ENCODE measurements around the gene USP48.

Gene USP48

DNA sequence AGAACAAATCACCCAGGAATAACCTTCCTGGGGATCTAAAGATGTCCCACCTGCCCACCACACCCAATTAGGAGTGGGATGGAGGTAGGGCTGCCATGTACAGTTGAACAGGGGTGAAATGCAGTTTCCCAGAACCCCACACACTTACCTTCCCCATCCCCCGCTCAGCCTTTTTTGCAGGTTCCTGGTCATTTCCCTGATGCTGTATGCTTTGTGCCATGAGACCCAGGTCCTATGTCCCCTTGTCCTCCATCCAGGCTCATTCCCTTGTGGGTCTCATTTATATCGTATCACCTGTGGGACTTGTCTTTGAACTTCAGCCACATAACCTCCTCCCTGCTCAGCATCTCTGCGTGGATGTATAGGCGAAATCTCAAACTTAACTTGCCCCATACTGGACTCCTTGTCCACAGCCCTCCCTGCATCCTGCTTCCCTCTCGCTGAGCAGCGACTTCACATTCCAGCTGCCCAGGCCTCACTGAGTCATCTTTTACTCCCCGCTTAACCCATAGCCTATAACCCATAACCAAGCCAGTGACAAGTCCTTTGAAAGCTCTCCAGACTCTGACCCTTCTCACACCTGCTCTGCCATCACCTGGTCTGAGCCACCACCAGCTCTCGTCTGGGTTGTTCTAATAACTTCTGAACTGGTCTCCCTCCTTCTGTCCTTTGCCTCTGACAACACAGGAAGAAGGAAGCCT, 33.8 kb upstream of the USP48 start:
- no peaks in the 10 kb centered on the region for H3K27me3 ChIP-seq
- TF ChIP-seq Cebpa-rat (IDR thresholded peaks at IDR 0.05), result no peak
- H3K9me3 ChIP-seq (replicated peaks in 1 of 11), result no peaks in the 10 kb centered on the region
- peak overlapping the region; percentile 82 to 99 (median 92); a peak in 20 of 22 replicates for H3K4me2 ChIP-seq
- H4K20me1 ChIP-seq, result no peaks in the 10 kb centered on the region
- H3K36me3 ChIP-seq, result peaks cover 0 to 13% (median 0%) of the 10 kb centered on the region in 11 experiments; a peak in 7 of 22 replicates
- no peak overlapping the region for H3K4me3 ChIP-seq
- H3K9ac ChIP-seq, result peak overlapping the region in 8 of 11 experiments; percentile 23 to 75 (median 70); a peak in 7 of 22 replicates
- H3K4me1 ChIP-seq, result peaks cover 43 to 72% (median 65%) of the 10 kb centered on the region in 10 experiments
- H3K27ac ChIP-seq, result peak overlapping the region in 10 of 11 experiments; percentile 43 to 87 (median 77); a peak in 19 of 22 replicates

DNA sequence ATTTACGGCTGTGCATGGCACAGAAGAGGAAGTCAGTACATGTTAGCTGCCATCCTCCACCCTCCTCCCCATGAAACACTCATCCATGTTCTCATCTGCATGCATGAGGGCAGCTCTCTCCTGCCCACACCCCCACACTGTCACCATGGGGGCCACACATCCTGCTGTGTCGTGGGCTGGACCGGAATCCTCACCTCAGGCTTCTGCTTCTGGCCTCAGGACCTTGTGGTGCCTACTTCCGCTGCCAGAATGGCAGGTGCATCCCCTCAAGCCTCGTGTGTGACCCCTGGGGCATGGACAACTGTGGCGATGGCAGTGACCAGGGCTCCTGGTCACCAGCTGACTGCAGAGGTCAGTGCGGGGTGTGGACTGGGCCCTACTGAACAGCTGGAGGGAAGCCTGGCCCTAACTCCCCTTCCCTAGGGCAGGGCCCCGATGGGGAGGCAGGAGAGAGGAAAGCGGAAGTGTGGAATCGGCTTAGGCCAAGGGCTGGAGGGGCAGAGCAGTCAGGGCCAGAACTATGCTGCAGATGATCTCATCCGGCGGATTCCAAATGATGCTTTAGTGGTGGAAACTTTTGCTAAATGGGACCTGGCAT, 32.9 kb upstream of the USP48 start:
- H3K27me3 ChIP-seq, result no peaks in the 10 kb centered on the region
- peak overlapping the region in 9 of 11 experiments; percentile 23 to 75 (median 72); a peak in 15 of 22 replicates for H3K9ac ChIP-seq
- no peaks in the 10 kb centered on the region for H3K9me3 ChIP-seq (replicated peaks in 1 of 11)
- H3K27ac ChIP-seq, result peak overlapping the region in 10 of 11 experiments; percentile 43 to 87 (median 77); a peak in 21 of 22 replicates
- H3K36me3 ChIP-seq, result peaks cover 0 to 4% (median 0%) of the 10 kb centered on the region in 11 experiments; a peak in 4 of 22 replicates
- H3K4me2 ChIP-seq, result peak overlapping the region; percentile 82 to 99 (median 92)
- TF ChIP-seq Cebpa-rat (IDR thresholded peaks at IDR 0.05), result no peak
- peak overlapping the region in 1 of 10 experiments; percentile 49; a peak in 2 of 20 replicates for H3K4me3 ChIP-seq
- H4K20me1 ChIP-seq, result no peaks in the 10 kb centered on the region
- peaks cover 44 to 80% (median 71%) of the 10 kb centered on the region in 10 experiments for H3K4me1 ChIP-seq

DNA sequence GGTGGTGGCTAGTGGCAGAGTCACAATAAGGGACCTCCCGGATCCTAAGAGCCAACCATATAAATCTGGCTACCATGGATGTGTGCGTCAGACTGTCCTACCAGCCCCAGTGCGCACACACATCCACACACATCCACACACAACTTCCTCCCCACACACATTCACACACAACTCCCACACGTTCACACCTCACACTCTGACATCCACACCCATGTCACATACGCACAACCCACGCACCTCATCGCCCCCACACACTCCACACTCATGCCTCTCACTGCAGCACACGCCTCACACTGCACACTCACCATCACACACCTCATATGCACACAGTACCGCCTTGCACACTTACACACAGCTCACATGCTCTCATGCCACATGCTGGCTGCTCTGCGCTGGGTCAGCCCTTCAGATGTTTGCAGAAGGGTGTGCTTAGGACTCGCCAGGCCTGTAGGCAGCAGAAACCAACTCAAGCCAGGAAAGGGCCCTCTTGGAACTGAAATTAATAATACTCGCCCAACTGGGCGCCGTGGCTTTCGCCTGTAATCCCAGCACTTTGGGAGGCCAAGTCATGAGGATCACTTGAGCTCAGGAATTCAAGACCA, 32.1 kb upstream of the USP48 start:
- Histone ChIP-seq H3K27me3 (no peaks in the 10 kb centered on the region), H3K4me3 (peak overlapping the region in 7 of 10 experiments; percentile 43 to 66 (median 51); a peak in 13 of 20 replicates), H3K4me2 (peak overlapping the region; percentile 82 to 99 (median 92)), H3K9ac (peak overlapping the region in 10 of 11 experiments; percentile 64 to 75 (median 72); a peak in 18 of 22 replicates), H4K20me1 (no peaks in the 10 kb centered on the region), H3K36me3 (no peaks in the 10 kb centered on the region), H3K4me1 (peaks cover 44 to 80% (median 71%) of the 10 kb centered on the region in 10 experiments), H3K27ac (peak overlapping the region in 10 of 11 experiments; percentile 43 to 87 (median 77); a peak in 21 of 22 replicates), H3K9me3 (replicated peaks in 1 of 11) (no peaks in the 10 kb centered on the region)
- no peak for TF ChIP-seq Cebpa-rat (IDR thresholded peaks at IDR 0.05)

DNA sequence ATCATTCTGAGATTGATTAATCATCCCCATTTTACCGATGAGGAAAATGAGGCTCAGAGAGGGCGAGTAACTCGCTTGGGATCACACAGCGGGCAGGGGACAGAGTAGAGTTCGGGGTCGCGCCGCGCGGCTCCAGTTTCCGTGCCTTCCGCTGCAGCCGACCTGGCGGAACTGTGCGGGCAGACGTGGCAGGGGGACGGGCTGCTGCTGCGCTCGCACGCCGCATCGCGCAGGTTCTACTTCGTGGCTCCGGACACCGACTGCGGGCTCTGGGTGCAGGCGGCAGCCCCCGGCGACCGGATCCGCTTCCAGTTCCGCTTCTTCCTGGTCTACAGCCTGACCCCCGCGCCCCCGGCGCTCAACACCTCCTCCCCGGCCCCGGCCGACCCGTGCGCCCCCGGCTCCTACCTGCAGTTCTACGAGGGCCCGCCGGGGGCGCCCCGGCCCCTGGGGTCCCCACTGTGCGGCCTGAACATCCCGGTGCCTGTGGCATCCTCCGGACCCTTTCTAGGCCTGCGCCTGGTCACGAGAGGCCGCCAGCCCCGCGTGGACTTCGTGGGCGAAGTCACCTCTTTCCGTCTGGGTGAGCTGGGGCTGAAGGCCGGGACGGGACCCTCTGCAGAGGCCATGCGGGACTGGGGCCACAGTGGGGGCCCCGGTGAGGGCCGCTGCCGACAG, 31.4 kb upstream of the USP48 start:
- Histone ChIP-seq H4K20me1 (no peaks in the 10 kb centered on the region), H3K36me3 (no peaks in the 10 kb centered on the region), H3K9ac (peak overlapping the region; percentile 64 to 77 (median 72)), H3K4me2 (peak overlapping the region; percentile 82 to 99 (median 92)), H3K4me3 (peak overlapping the region; percentile 43 to 66 (median 50)), H3K4me1 (peaks cover 44 to 80% (median 71%) of the 10 kb centered on the region in 10 experiments), H3K27me3 (no peaks in the 10 kb centered on the region), H3K27ac (peak overlapping the region; percentile 19 to 87 (median 77); a peak in 21 of 22 replicates), H3K9me3 (replicated peaks in 1 of 11) (no peaks in the 10 kb centered on the region)
- no peak for TF ChIP-seq Cebpa-rat (IDR thresholded peaks at IDR 0.05)

DNA sequence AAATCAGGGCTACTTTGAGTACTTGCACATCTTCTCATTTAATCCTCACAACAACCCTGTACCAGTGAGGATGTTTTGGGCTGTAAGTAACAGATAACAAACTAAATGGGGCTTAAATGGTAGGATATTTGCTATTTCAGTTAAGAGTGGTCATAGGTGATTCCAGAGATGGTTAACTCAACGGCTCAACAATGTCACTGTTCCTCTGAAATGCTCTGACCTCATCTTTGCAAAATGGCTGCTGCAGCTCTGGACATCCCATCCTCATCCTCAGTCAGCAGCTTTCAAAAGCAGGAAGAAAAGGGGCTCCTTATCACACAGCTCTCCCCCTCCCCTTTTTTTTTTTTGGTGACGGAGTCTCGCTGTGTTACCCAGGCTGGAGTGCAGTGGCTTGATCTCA, 30.6 kb upstream of the USP48 start:
- no peaks in the 10 kb centered on the region for H3K9me3 ChIP-seq (replicated peaks in 1 of 11)
- H3K27me3 ChIP-seq, result no peaks in the 10 kb centered on the region
- peak overlapping the region in 4 of 11 experiments; percentile 66 to 75 (median 70); a peak in 6 of 22 replicates for H3K9ac ChIP-seq
- TF ChIP-seq Cebpa-rat (IDR thresholded peaks at IDR 0.05), result no peak
- H4K20me1 ChIP-seq, result no peaks in the 10 kb centered on the region
- peak overlapping the region; percentile 82 to 99 (median 92); a peak in 20 of 22 replicates for H3K4me2 ChIP-seq
- no peaks in the 10 kb centered on the region for H3K36me3 ChIP-seq
- H3K4me3 ChIP-seq, result peak overlapping the region in 5 of 10 experiments; percentile 43 to 66 (median 51); a peak in 5 of 20 replicates
- H3K4me1 ChIP-seq, result peaks cover 44 to 75% (median 68%) of the 10 kb centered on the region in 10 experiments
- H3K27ac ChIP-seq, result peak overlapping the region in 3 of 11 experiments; percentile 77 to 87 (median 82); a peak in 6 of 22 replicates

DNA sequence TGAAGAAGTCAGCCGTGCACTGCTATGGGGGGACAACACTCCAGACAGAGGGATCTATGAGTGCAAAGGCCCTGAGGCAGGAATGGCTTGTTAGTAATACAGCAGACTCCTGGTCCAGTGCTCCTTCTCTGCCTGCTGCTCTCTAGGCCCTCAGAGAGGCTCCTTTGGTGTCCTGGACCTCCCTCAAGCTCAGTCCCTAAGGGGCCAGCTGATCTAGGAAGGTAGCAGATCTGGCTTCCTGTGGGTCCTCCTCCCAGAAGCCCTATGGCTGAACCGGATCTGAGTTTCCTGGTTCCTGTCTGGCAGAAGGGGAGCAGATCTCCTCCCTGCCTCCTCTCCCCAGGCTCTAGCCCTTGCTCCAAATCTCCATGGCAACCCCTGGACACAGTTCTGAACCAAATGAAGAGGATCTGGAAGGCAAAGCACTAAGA, 28.9 kb upstream of the USP48 start, which contains the start of gene LDLRAD2:
Gene LDLRAD2 (plus strand): TSS at position 391 of the 431 bp plus-strand sequence. CDS start 187 bp downstream, outside the sequence.
- Histone ChIP-seq H3K4me1 (peaks cover 38 to 60% (median 53%) of the 10 kb centered on the region in 10 experiments), H3K36me3 (no peaks in the 10 kb centered on the region), H3K4me3 (no peak within 1 kb of the TSS), H3K27ac (peak within 1 kb of the TSS in 9 of 11 experiments; percentile 2 to 55 (median 33); a peak in 10 of 22 replicates), H4K20me1 (no peaks in the 10 kb centered on the region), H3K27me3 (no peaks in the 10 kb centered on the region), H3K9me3 (replicated peaks in 1 of 11) (no peaks in the 10 kb centered on the region), H3K9ac (peak within 1 kb of the TSS in 3 of 11 experiments; percentile 7 to 21 (median 10); a peak in 3 of 22 replicates), H3K4me2 (peak within 1 kb of the TSS; percentile 46 to 94 (median 66))
- TF ChIP-seq Cebpa-rat (IDR thresholded peaks at IDR 0.05), result no peak

DNA sequence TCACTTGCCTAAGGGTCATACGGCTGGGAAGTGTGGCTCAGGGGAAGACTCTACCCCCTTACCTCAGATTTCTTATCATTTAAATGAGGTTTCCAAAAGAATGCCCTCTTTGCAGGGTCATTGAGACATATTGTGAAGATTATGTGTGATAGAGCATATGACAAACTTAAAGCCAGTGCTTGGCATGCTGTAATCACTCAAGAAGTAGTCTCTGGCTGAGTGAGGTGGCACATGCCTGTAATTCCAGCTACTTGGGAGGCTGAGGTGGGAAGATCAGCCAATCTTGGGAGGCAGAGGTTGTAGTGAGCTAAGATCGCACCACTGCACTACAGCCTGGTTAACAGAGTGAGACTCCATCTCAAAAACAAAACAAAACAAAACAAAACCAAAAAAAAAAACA, 21.6 kb upstream of the USP48 start:
- H3K27ac ChIP-seq, result no peak overlapping the region
- H3K9me3 ChIP-seq (replicated peaks in 1 of 11), result no peaks in the 10 kb centered on the region
- no peaks in the 10 kb centered on the region for H3K36me3 ChIP-seq
- TF ChIP-seq Cebpa-rat (IDR thresholded peaks at IDR 0.05), result no peak
- no peak overlapping the region for H3K4me3 ChIP-seq
- no peak overlapping the region for H3K9ac ChIP-seq
- no peaks in the 10 kb centered on the region for H4K20me1 ChIP-seq
- H3K4me2 ChIP-seq, result no peak overlapping the region
- H3K4me1 ChIP-seq, result 0 out of 20 replicates have a peak, but pooled peaks cover 0 to 4% (median 0%) of the 10 kb centered on the region in 10 experiments
- no peaks in the 10 kb centered on the region for H3K27me3 ChIP-seq

DNA sequence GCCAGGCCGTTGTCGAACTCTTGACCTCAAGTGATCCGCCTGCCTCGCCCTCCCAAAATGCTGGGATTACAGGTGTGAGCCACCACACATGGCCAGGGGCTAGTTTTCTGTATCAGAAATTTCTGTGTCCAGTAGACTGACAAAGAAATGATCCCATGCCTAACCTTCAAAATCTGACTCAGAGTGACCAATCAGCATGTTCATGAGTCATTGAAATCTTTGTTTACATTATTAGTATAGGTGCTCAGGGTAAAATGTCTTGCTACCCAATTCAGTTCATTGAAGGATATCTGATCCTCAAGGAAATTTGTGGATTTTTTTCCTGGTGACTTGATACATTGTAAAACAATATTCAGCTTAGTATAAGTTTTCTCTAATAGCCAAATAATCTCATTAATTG, 18.2 kb upstream of the USP48 start:
- peaks cover 0 to 9% (median 6%) of the 10 kb centered on the region in 10 experiments; a peak in 4 of 20 replicates for H3K4me1 ChIP-seq

More for the DNA sequence above, 18.2 kb upstream of the USP48 start:
- Histone ChIP-seq H4K20me1 (no peaks in the 10 kb centered on the region), H3K27ac (no peak overlapping the region), H3K4me2 (no peak overlapping the region), H3K4me3 (no peak overlapping the region), H3K9me3 (replicated peaks in 1 of 11) (peaks cover 0 to under 1% (median 0%) of the 10 kb centered on the region in 11 experiments; a peak in 2 of 22 replicates), H3K27me3 (no peaks in the 10 kb centered on the region), H3K36me3 (no peaks in the 10 kb centered on the region), H3K9ac (no peak overlapping the region)
- no peak for TF ChIP-seq Cebpa-rat (IDR thresholded peaks at IDR 0.05)

Data from BLaER1 treated with 17β-estradiol and CSF1 and Interleukin-3, amounts not matched to agents 10 nM and 100 nM (cell line).